ENCODE results near the gene ALPK1.

ALPK1 gene

DNA sequence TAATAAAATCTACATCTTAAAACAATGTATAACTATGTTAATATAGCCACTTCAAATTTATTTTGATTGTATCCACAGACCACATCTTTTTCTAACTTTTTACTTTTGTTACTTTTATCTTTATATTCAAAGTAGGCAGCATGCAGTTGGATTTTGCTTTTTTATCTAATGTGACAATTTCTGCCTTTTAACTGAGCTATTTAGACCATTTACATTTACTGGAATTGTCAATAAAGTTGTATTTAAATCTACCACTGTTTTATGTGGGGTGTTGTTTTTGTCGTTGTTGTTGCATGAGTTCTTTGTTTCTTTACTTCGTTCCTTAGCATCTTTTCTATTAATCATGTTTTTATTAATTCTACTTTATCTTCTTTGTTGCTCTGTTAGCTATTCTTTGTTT lies 176.8 kb downstream of the ALPK1 start:
- TF ChIP-seq GATA2 (IDR thresholded peaks at IDR 0.05; ENCODE audit: low read depth, low read length) (no peak), GATA3 (IDR thresholded peaks at IDR 0.05; ENCODE audit: low read depth, low read length) (no peak)

DNA sequence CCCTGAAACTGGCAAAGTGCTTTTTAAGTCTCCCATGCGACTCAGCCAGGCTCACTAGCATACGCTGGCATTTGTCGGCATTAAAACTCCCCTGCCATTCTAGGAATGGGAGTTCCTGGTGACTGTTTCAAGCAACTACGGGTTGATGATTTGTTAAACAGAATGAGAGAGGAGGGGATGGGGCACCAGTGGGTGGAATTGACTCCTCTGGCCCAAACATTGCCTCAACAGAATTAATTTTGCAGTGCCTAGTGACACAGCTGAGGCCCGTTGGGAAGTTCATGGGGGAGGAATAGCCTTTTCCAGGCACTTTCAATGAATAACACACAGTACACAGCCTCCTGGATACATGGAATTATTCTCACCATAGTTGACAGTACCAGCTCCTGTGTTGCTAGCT lies 188.8 kb downstream of the ALPK1 start:
- no peak for TF ChIP-seq GATA3 (IDR thresholded peaks at IDR 0.05; ENCODE audit: low read depth, low read length)
- TF ChIP-seq GATA2 (IDR thresholded peaks at IDR 0.05; ENCODE audit: low read depth, low read length) = no peak

Data from SH-SY5Y (cell line).